CD4-positive, alpha-beta T cell (primary cell): ENCODE data around the gene RRM1. TPM values are rescaled to one million over a fixed set of nuclear protein-coding genes. Genes with fewer than 3 reads are reported as not detected.

Experiments
- ATAC-seq: fragments of 200-7000 bp; cut with Tn5 transposase; one replicate; pipeline ENCODE4 v1.10.0; 2022; ENCODE audit warnings: mild to moderate bottlenecking; ENCODE audit not compliant: poor library complexity
- CTCF ChIA-PET: fragments of 350-600 bp; sonication (Branson Sonifier 250); formaldehyde crosslinking; loops from one replicate; lab custom pipeline; 2021; ENCODE audit warnings: antibody characterized with exemption, inconsistent platforms; lab: Charles Lee
- POLR2A ChIA-PET: fragments of 350-600 bp; sonication (Branson Sonifier 250); formaldehyde crosslinking; loops from one replicate; lab custom pipeline; 2021; ENCODE audit warnings: antibody characterized with exemption, inconsistent platforms; lab: Charles Lee
- DNase-seq, 14 experiments: peaks; one replicate each; pipeline ENCODE4 v3.0.0-alpha.2; 2013 to 2020; ENCODE audit warnings: mixed read lengths in 2 of 14
- H3K27ac ChIP-seq, 2 donors: one replicate each; pipeline versions ENCODE4 v1.5.1 to v1.7.0; 2013; ENCODE audit warnings: low read length in 2 of 2, low read depth in 1 of 2, mild to moderate bottlenecking in 1 of 2
- H3K27me3 ChIP-seq, 2 experiments: 1 replicate in 1 of 2; 2 replicates in 1 of 2; pipeline versions ENCODE4 v1.6.1 to v1.7.0; 2013; ENCODE audit warnings: low read length in 2 of 2, control low read depth in 1 of 2, mild to moderate bottlenecking in 1 of 2, moderate library complexity in 1 of 2; ENCODE audit not compliant: insufficient read depth in 2 of 2, control insufficient read depth in 1 of 2
- H3K36me3 ChIP-seq: one replicate; pipeline ENCODE4 v1.6.1; 2013; ENCODE audit warnings: low read length, control low read depth; ENCODE audit not compliant: insufficient read depth
- H3K4me1 ChIP-seq: one replicate; pipeline ENCODE4 v1.6.1; 2013; ENCODE audit warnings: low read length, control low read depth; ENCODE audit not compliant: insufficient read depth
- H3K4me3 ChIP-seq: one replicate; pipeline ENCODE4 v1.5.1; 2013; ENCODE audit warnings: mild to moderate bottlenecking, low read length, moderate library complexity
- H3K9me3 ChIP-seq, 2 experiments: 1 replicate in 1 of 2; 2 replicates in 1 of 2; pipeline versions ENCODE4 v1.6.1 to v1.7.0; 2013; ENCODE audit warnings: low read length in 2 of 2, mild to moderate bottlenecking in 2 of 2, control low read depth in 1 of 2, moderate library complexity in 1 of 2; ENCODE audit not compliant: control insufficient read depth in 1 of 2, insufficient read depth in 1 of 2
- H3K27ac Mint-ChIP-seq: one replicate; pipeline ENCODE4 v1.8.0; 2020; ENCODE audit warnings: mixed read lengths
- H3K27me3 Mint-ChIP-seq: one replicate; pipeline ENCODE4 v1.8.0; 2021; ENCODE audit warnings: mixed read lengths
- H3K36me3 Mint-ChIP-seq: one replicate; pipeline ENCODE4 v1.8.0; 2021; ENCODE audit warnings: low read depth, mixed read lengths
- H3K4me1 Mint-ChIP-seq: one replicate; pipeline ENCODE4 v1.8.0; 2021; ENCODE audit warnings: low read depth, mixed read lengths
- H3K4me3 Mint-ChIP-seq: one replicate; pipeline ENCODE4 v1.8.0; 2020; ENCODE audit warnings: mild to moderate bottlenecking, mixed read lengths
- H3K9me3 Mint-ChIP-seq: one replicate; pipeline ENCODE4 v1.8.0; 2020; ENCODE audit warnings: mixed read lengths
- intact Hi-C, 2 experiments: fragments of 100-400 bp; cut with DNase I in 1 of 2; cut with micrococcal nuclease in 1 of 2; formaldehyde crosslinking; loops; one replicate each; pipeline versions ENCODE4 v1.15.1 to v1.9.0; 2023 to 2025; cut with DNase I, micrococcal nuclease
- total RNA-seq, 174 experiments: library from RNA in 2 of 174; stranded (reverse) in 2 of 174; gene quantifications; one replicate each; pipeline ENCODE4 v1.2.3 and lab custom pipeline; 2021 to 2026
- TF ChIP-seq, protein P1 (sequence below): fragments of 200-600 bp; IDR thresholded peaks from one replicate; pipeline ENCODE4 v1.8.0; 2022; ENCODE audit warnings: antibody characterized with exemption, mild to moderate bottlenecking

The RRM1 gene
- total RNA-seq, 2 experiments from 2014 or later, result 64.7 to 73.1 TPM

DNA sequence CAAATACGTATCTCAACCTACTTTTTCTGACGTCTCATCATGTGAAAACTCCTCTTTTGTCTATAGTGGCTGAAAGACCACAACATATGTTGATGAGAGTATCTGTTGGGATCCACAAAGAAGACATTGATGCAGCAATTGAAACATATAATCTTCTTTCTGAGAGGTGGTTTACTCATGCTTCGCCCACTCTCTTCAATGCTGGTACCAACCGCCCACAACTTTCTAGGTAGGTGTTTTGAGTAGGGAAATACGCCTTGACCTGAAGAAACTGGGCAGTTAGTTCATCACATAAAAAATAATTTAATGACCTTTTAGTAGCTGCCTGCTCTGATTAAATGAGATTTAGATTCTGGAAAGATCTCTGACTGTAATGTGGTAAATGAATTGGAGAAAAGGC lies 17.2 kb downstream of the RRM1 start:
- ChIA-PET CTCF (no interaction called here), POLR2A (no interaction called here)
- Histone ChIP-seq H3K4me3 (no peak overlapping the region), H3K27me3 (no peaks in the 10 kb centered on the region), H3K36me3 (peaks cover 75% of the 10 kb centered on the region), H3K27ac (no peak overlapping the region), H3K9me3 (no peaks in the 10 kb centered on the region), H3K4me1 (no peaks in the 10 kb centered on the region)
- H3K4me1 Mint-ChIP-seq, result no peaks in the 10 kb centered on the region
- intact Hi-C loops, result no loop called here
- H3K9me3 Mint-ChIP-seq, result no peaks in the 10 kb centered on the region
- no peak overlapping the region for H3K4me3 Mint-ChIP-seq
- H3K27me3 Mint-ChIP-seq, result no peaks in the 10 kb centered on the region
- TF ChIP-seq, protein P1, sequence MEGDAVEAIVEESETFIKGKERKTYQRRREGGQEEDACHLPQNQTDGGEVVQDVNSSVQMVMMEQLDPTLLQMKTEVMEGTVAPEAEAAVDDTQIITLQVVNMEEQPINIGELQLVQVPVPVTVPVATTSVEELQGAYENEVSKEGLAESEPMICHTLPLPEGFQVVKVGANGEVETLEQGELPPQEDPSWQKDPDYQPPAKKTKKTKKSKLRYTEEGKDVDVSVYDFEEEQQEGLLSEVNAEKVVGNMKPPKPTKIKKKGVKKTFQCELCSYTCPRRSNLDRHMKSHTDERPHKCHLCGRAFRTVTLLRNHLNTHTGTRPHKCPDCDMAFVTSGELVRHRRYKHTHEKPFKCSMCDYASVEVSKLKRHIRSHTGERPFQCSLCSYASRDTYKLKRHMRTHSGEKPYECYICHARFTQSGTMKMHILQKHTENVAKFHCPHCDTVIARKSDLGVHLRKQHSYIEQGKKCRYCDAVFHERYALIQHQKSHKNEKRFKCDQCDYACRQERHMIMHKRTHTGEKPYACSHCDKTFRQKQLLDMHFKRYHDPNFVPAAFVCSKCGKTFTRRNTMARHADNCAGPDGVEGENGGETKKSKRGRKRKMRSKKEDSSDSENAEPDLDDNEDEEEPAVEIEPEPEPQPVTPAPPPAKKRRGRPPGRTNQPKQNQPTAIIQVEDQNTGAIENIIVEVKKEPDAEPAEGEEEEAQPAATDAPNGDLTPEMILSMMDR, result no peak
- no peak overlapping the region for H3K27ac Mint-ChIP-seq
- DNase-seq (no peak), ATAC-seq (no peak)
- peaks cover 85% of the 10 kb centered on the region for H3K36me3 Mint-ChIP-seq

DNA sequence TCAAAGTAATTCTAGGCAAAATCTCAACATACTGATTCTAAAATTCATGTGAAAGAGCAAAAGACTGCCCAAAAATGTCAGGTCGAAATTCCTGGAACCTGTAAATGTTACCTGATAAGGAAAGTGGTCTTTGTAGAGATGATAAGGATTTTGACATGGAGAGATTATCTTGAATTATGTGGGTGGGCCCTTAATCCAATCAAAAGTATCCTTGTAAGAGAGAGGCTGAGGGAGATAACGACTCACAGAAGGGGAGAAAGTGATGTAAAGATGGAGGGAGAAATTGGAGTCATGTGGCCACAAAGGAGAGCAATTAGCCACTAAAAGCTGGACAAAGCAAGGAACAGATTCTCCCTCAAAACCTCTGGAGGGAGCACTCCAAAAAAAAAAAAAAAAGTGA lies 20.5 kb downstream of the RRM1 start:
- Mint-ChIP-seq H3K27ac (no peak overlapping the region), H3K27me3 (no peaks in the 10 kb centered on the region), H3K36me3 (peaks cover 89% of the 10 kb centered on the region), H3K4me1 (peaks cover 10% of the 10 kb centered on the region), H3K4me3 (no peak overlapping the region), H3K9me3 (no peaks in the 10 kb centered on the region)
- Histone ChIP-seq H3K4me3 (no peak overlapping the region), H3K27ac (no peak overlapping the region), H3K9me3 (no peaks in the 10 kb centered on the region), H3K4me1 (no peaks in the 10 kb centered on the region), H3K36me3 (peaks cover 74% of the 10 kb centered on the region), H3K27me3 (no peaks in the 10 kb centered on the region)
- CTCF ChIA-PET, result no interaction called here
- no peak for ATAC-seq
- no peak for DNase-seq
- TF ChIP-seq, protein P1, result no peak
- POLR2A ChIA-PET, result no interaction called here
- intact Hi-C loops, result no loop called here

DNA sequence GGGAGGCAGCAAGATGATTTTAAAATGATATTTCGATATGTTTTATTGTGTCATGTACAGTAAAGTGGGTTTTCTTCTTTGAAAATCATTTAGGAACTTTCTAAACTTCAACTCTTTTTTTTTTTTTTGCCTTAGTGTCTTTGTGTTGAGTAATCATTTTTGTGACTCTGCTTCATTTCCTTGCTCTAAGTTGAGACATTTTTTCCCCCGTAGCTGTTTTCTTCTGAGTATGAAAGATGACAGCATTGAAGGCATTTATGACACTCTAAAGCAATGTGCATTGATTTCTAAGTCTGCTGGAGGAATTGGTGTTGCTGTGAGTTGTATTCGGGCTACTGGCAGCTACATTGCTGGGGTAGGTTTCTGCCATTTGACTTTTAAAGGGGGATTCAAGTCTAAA lies 23.5 kb downstream of the RRM1 start:
- Histone ChIP-seq H3K27ac (no peak overlapping the region), H3K27me3 (no peaks in the 10 kb centered on the region), H3K36me3 (peaks cover 80% of the 10 kb centered on the region), H3K9me3 (no peaks in the 10 kb centered on the region), H3K4me3 (no peak overlapping the region), H3K4me1 (no peaks in the 10 kb centered on the region)
- ChIA-PET POLR2A (no interaction called here), CTCF (interaction anchor here (1.2 kb wide), 1 partner anchor 11 kb away, joined by 3 read pairs; no protein-coding TSS in a partner anchor)
- Mint-ChIP-seq H3K27me3 (no peaks in the 10 kb centered on the region), H3K4me1 (peaks cover 10% of the 10 kb centered on the region), H3K27ac (peak overlapping the region; percentile 0), H3K9me3 (no peaks in the 10 kb centered on the region), H3K36me3 (peaks cover 90% of the 10 kb centered on the region), H3K4me3 (no peak overlapping the region)
- TF ChIP-seq, protein P1, result no peak
- no peak for DNase-seq
- no peak for ATAC-seq
- intact Hi-C loops, result no loop called here
